Measurements from ENCODE around the gene PIK3C3.
"Not testable (repeated sequence)": the region's sequence is repeated elsewhere in the genome, so short reads cannot be mapped to it uniquely, and the experiment has no call there.

The PIK3C3 gene

GRCh38 chr18:41965634-41966255 is 10.7 kb downstream of the PIK3C3 start:
- DNase-seq (ENCODE audit: low spot score), result no peak

GRCh38 chr18:41966943-41967342 is 11.9 kb downstream of the PIK3C3 start:
- DNase-seq (ENCODE audit: low spot score), result no peak

GRCh38 chr18:41967680-41968079 is 12.6 kb downstream of the PIK3C3 start:
- DNase-seq (ENCODE audit: low spot score), result no peak

DNA sequence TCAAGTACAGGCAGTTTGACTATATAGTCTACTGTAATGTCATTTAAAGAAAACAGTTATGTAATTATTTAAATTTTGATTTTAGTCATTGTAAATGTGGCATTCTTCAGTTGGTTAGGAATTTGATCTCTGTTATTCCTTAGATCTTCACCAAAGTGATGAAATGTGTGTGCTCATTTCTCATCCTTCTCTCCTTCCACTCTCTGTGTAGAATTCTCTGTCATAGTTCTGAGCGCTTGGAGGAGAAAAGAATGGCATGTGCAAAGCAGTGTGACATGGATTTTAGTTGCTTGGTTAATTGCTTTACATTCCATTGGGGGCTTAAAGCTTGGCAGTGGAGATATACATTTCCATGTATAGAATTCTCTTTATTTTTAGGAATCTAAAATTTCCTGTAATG is 14.8 kb downstream of the PIK3C3 start:
- DNase-seq (ENCODE audit: low spot score), result no peak

- DNase-seq (ENCODE audit: low spot score), result no peak
These were observed 17.3 kb downstream of the PIK3C3 start for GRCh38 chr18:41972067-41972925.

DNA sequence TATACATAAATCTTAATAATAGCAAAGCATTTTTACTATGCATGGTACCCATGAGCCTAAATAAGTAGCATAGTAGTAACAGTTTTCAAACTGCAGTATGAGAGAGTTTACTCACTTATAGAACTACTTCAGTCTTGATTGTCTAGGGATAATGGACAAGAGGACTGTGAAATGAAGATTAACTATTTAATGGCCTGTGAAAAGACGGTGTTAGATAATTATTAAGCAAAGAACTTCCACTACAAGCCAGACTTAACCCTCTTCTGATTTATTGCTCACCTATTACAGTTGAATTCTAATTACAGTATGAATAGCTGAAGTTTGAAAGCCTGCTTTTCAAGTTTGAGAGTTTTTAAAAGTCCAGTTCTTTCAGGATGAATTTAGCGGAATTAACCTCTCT is 18.9 kb downstream of the PIK3C3 start:
- DNase-seq (ENCODE audit: low spot score), result no peak

GRCh38 chr18:41974796-41975201 is 19.8 kb downstream of the PIK3C3 start:
- DNase-seq (ENCODE audit: low spot score), result no peak

GRCh38 chr18:41975284-41975683 is 20.2 kb downstream of the PIK3C3 start:
- DNase-seq (ENCODE audit: low spot score), result no peak

DNA sequence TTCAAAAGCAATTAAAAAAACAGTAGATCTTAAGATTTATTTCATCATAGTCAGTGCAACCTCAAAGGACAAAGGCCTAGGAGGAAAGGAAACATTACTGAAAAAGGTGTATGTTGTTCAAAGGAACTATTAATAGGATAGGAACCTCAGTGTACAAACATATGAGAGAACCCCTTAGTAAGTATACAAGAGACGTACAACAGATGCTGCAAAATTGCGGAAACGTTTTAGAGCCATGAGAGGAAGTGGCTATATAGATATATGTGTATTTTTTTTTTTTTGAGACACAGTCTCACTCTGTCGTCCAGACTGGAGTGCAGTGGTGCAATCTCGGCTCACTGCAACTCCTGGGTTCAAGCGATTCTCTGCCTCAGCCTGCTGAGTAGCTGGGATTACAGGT is 22.2 kb downstream of the PIK3C3 start:
- DNase-seq (ENCODE audit: low spot score), result no peak

DNA sequence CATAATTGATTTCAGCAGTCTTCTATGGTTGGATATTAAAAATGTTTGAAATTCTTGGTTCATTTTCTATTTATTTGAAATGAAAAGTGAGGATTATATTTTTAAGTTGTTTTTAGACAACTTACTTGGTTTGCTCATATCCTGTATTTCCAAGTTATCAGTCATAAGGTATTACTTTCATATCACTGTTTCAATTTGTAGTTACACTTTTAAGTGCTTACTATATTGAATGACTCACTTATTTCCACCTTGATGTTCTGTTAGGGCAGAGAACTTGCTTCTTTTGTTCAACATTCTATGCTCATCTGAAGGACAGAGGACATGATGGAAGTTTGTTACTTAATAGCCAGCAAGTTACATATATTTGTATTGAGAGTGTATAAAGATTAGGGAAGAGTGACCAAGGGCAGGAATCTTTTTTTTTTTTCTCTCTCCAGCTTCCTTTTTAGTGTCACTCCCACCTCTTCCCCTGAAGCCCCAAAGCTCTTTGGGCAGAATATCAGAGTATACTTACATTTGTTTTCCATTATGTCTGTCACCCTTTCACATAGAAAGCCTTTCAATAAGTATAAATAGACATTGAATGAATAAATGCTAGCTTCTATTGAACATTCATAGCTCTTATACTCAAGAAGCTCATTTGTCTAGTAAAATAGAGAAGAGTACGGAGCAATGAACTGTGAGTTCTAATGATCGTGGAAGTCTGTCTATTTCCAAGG is 28.1 kb downstream of the PIK3C3 start:
- no peak for DNase-seq (ENCODE audit: low spot score)

- DNase-seq (ENCODE audit: low spot score), result no peak
These were observed 30.9 kb downstream of the PIK3C3 start for GRCh38 chr18:41985914-41986313.

GRCh38 chr18:41989508-41989907 is 34.5 kb downstream of the PIK3C3 start:
- DNase-seq (ENCODE audit: low spot score), result no peak

GRCh38 chr18:41992066-41992465 is 37.0 kb downstream of the PIK3C3 start:
- DNase-seq (ENCODE audit: low spot score), result no peak

GRCh38 chr18:41992703-41993102 is 37.7 kb downstream of the PIK3C3 start:
- no peak for DNase-seq (ENCODE audit: low spot score)

DNA sequence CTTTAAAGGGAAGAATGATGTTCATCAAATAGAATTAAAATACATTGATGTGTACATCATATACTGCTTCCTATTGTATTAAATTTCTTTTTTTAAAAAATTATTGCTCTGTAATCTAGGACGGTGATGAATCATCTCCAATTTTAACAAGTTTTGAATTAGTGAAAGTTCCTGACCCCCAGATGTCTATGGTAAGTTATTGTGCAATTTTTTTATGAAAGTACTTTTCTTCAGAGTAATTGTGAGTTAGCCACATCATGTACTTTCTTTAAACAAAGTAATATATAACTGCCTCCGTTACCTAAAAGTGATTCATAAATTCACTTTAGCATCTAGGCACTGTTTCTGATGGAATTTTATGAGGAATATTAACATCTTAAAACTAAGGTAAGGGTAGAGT is 38.1 kb downstream of the PIK3C3 start:
- no peak for DNase-seq (ENCODE audit: low spot score)

DNA sequence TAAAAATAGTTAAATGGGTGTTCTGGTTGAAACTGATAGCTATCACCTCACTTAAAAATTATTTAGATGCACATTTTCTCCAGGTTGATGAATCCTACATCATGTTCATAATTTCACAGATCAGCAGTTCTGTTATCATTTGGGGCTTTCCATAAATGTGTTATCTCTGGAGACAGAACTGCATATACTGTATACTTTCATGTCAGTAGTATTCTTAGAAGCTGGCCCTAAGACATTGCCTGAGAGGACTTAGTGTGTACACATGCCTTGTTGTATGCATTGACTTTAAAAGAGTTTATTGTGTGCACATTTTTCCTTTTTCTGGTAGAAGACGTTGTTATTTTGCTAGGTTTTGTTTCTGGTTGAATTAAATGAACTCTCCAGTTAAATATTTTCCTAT is 41.0 kb downstream of the PIK3C3 start:
- DNase-seq (ENCODE audit: low spot score), result no peak

GRCh38 chr18:41999751-42000150 is 44.7 kb downstream of the PIK3C3 start:
- no peak for DNase-seq (ENCODE audit: low spot score)

GRCh38 chr18:42001801-42002200 is 46.8 kb downstream of the PIK3C3 start:
- DNase-seq (ENCODE audit: low spot score), result no peak

DNA sequence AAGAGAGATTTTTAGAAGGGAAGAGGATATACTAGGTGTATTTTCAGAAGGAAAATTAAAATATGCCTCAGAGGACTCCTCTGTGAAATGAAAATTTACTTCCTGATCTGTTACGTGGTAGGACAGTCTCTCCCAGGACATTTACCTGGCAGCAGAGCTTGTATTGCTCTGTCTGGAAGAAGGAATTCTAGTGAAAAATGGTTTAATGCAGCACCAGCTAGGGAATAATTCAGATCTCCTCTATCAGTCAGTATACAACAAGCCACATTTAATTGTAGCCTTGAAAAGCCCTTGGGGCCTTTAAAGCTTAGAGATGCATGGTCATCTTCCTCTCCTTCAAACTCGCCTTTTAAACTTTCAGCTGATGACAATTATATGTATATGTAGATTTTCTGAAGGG is 49.6 kb downstream of the PIK3C3 start:
- no peak for DNase-seq (ENCODE audit: low spot score)

- DNase-seq (ENCODE audit: low spot score), result no peak
These were observed 50.7 kb downstream of the PIK3C3 start for GRCh38 chr18:42005782-42006181.

GRCh38 chr18:42009457-42009856 is 54.4 kb downstream of the PIK3C3 start:
- DNase-seq (ENCODE audit: low spot score), result not testable (repeated sequence)

- DNase-seq (ENCODE audit: low spot score), result no peak
These were observed 56.0 kb downstream of the PIK3C3 start for GRCh38 chr18:42011053-42011452.

GRCh38 chr18:42018831-42019230 is 63.8 kb downstream of the PIK3C3 start:
- no peak for DNase-seq (ENCODE audit: low spot score)

Data from ecto neural progenitor cell (in vitro differentiated cells).